Panc1 (cell line): Measurements from ENCODE around the gene TTC28.

ENCODE experiments used
- CTCF ChIP-seq: fragments of 450-650 bp; IDR thresholded peaks from 2 replicates; pipeline ENCODE4 v1.5.1; 2017; ENCODE audit warnings: mild to moderate bottlenecking
- POLR2AphosphoS5 ChIP-seq: IDR thresholded peaks from 2 replicates; pipeline ENCODE4 v1.6.1; 2012; ENCODE audit warnings: mild to moderate bottlenecking, low read depth, low read length, moderate library complexity
- REST ChIP-seq, 2 experiments: IDR thresholded peaks; 2 replicates each; pipeline ENCODE4 v1.6.1; 2011 to 2012; ENCODE audit warnings: low read depth in 2 of 2, control low read depth in 1 of 2, low read length in 1 of 2, mild to moderate bottlenecking in 1 of 2, moderate library complexity in 1 of 2; ENCODE audit not compliant: insufficient read depth in 1 of 2
- SIN3A ChIP-seq: IDR thresholded peaks from 2 replicates; pipeline ENCODE4 v1.6.1; 2012; ENCODE audit warnings: low read depth, mild to moderate bottlenecking, low read length, moderate library complexity, borderline replicate concordance; ENCODE audit not compliant: insufficient read depth
- TCF7L2 ChIP-seq: IDR thresholded peaks from 2 replicates; pipeline ENCODE4 v1.6.1; 2011; ENCODE audit warnings: mild to moderate bottlenecking, low read depth, low read length, inconsistent platforms

GRCh38 chr22:28488825-28489224 is 190.8 kb downstream of the TTC28 start:
- TF ChIP-seq REST (IDR thresholded peaks at IDR 0.05; ENCODE audit: insufficient read depth in 1 of 2, low read depth in 2 of 2, low read length in 1 of 2) (no peak), CTCF (no peak), POLR2AphosphoS5 (no peak), SIN3A (no peak), TCF7L2 (no peak)
